ENCODE data around the gene SAFB2. TPM values are rescaled to one million over a fixed set of nuclear protein-coding genes. Genes with fewer than 3 reads are reported as not detected.
"Not testable (repeated sequence)": the region's sequence is repeated elsewhere in the genome, so short reads cannot be mapped to it uniquely, and the experiment has no call there.

The SAFB2 gene
- total RNA-seq, 1 donor from 2014 or later = 91.9 TPM

DNA sequence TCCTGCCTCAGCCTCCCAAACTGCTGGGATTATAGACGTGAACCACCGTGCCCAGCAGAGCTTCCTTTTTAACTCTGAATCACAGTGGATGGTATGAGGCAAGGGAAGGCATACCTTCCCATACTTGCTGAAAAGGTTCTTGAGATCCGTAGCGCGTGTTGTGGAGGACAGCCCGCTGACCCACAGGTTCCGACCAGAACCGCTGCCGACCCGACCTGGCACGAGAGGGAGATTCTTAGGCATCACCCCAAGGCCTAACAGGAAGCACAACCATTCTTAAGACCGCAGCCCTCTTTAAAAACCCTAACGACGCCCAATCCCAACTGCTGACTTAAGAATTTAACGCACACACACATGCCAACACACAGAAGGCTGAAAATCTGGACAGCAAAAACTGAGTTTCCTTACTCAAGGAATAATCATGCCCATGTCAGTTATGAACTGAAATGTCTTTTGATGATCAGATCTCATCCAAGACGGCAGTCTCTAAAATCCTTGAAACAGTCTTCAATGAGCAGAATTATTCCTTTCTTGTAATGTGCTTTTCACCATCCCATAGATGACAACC is 12.6 kb downstream of the SAFB2 start:
- DNase-seq (ENCODE audit: extremely low spot score, unreplicated experiment) = no peak
- no peak overlapping the region for H3K27ac Mint-ChIP-seq (ENCODE audit: unreplicated experiment)
- no peaks in the 10 kb centered on the region for H3K4me1 Mint-ChIP-seq (ENCODE audit: unreplicated experiment)
- no peaks in the 10 kb centered on the region for H3K9me3 Mint-ChIP-seq (ENCODE audit: unreplicated experiment)
- no peak overlapping the region for H3K4me3 Mint-ChIP-seq (ENCODE audit: unreplicated experiment)
- TF ChIP-seq, protein P1, sequence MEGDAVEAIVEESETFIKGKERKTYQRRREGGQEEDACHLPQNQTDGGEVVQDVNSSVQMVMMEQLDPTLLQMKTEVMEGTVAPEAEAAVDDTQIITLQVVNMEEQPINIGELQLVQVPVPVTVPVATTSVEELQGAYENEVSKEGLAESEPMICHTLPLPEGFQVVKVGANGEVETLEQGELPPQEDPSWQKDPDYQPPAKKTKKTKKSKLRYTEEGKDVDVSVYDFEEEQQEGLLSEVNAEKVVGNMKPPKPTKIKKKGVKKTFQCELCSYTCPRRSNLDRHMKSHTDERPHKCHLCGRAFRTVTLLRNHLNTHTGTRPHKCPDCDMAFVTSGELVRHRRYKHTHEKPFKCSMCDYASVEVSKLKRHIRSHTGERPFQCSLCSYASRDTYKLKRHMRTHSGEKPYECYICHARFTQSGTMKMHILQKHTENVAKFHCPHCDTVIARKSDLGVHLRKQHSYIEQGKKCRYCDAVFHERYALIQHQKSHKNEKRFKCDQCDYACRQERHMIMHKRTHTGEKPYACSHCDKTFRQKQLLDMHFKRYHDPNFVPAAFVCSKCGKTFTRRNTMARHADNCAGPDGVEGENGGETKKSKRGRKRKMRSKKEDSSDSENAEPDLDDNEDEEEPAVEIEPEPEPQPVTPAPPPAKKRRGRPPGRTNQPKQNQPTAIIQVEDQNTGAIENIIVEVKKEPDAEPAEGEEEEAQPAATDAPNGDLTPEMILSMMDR (IDR thresholded peaks at IDR 0.05) = no peak
- H3K27me3 Mint-ChIP-seq (ENCODE audit: unreplicated experiment) = no peaks in the 10 kb centered on the region
- peaks cover 59% of the 10 kb centered on the region for H3K36me3 Mint-ChIP-seq (ENCODE audit: unreplicated experiment)

DNA sequence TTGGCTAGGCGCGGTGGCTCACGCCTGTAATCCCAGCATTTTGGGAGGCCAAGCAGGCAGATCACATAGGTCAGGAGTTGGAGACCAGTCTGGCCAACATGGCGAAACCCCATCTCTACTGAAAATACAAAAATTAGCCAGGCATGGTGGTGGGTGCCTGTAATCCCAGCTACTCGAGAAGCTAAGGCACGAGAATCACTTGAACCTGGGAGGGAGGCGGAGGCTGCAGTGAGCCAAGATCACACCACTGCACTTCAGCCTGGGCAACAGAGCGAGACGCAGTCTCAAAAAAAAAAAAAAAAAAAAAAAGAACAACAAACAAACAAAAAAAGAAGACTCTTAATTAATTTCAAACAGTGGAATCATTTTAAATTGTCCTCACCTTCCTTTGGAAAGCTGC is 13.8 kb downstream of the SAFB2 start:
- H3K9me3 Mint-ChIP-seq (ENCODE audit: unreplicated experiment); H3K4me3 Mint-ChIP-seq (ENCODE audit: unreplicated experiment); DNase-seq (ENCODE audit: extremely low spot score, unreplicated experiment); H3K27me3 Mint-ChIP-seq (ENCODE audit: unreplicated experiment); H3K27ac Mint-ChIP-seq (ENCODE audit: unreplicated experiment); H3K4me1 Mint-ChIP-seq (ENCODE audit: unreplicated experiment): not testable (repeated sequence)
- H3K36me3 Mint-ChIP-seq (ENCODE audit: unreplicated experiment) = peaks cover 63% of the 10 kb centered on the region

DNA sequence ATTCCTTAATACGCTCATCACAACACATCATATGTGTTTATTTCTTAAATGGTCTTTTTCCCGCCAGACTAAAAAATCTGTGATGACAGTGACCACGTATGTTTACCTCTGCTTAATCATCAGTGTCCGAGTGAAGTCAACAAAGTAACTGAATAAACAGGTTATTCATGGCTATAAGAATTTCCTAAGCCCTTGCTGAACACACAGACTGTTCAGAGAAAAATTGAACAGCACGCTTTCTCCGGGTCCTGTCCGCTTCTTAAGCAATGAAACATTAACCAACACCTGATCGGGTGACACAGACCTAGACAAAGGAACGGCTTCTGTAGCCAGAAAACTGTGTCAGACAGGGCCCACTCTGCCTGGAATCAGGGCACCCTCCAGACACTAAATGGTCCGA is 14.3 kb downstream of the SAFB2 start:
- H3K9me3 Mint-ChIP-seq (ENCODE audit: unreplicated experiment) = no peaks in the 10 kb centered on the region
- TF ChIP-seq, protein P1 (IDR thresholded peaks at IDR 0.05) = no peak
- DNase-seq (ENCODE audit: extremely low spot score, unreplicated experiment) = no peak
- H3K36me3 Mint-ChIP-seq (ENCODE audit: unreplicated experiment) = peaks cover 63% of the 10 kb centered on the region
- H3K4me3 Mint-ChIP-seq (ENCODE audit: unreplicated experiment) = no peak overlapping the region
- no peaks in the 10 kb centered on the region for H3K27me3 Mint-ChIP-seq (ENCODE audit: unreplicated experiment)
- peak overlapping the region; percentile 43 for H3K27ac Mint-ChIP-seq (ENCODE audit: unreplicated experiment)
- H3K4me1 Mint-ChIP-seq (ENCODE audit: unreplicated experiment) = no peaks in the 10 kb centered on the region

DNA sequence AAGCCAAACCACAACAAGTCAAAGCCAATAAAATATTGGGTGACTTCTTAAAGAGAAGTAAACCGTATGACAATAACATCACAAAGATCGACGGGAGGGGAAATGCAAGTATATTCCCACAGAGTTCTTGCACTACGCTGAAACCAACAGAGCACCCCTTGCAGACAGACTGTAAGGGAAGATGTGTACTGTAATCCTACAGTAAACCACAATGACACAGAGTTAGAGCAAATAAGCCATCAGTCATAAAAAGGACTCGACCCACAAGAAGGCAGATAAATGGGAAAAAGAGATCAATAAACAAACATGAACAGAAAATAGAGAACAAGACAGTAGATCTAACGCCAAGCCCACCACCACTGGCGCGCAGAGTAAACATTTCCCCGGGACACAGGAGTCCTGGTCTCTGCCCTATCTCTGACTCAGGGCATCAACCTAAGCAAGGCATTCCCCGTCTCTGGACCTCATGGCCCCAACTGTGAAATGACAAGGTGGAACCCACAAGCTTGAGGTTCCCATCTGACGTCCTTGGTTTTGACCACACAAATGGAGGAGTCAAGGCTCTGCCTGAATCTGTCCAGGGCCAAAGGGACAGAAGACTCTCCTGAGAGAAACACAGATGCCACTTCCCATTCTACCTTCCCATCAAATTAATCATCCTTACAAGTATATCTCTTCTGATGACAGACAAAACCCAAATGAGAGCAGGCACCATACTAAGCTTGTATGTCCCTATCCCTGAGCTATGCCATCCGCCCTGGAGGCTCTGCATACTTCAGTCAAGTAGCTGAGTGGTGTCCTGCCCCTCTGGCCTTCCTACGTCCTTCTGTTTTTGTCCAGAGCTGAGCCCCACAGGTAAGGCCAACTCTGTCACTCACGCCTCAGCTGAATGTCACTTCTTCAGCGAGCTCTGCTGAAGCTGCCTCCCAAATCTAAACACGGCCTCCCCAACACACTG is 15.0 kb downstream of the SAFB2 start:
- Mint-ChIP-seq H3K27me3 (ENCODE audit: unreplicated experiment) (no peaks in the 10 kb centered on the region), H3K4me3 (ENCODE audit: unreplicated experiment) (no peak overlapping the region), H3K36me3 (ENCODE audit: unreplicated experiment) (peaks cover 57% of the 10 kb centered on the region), H3K9me3 (ENCODE audit: unreplicated experiment) (no peaks in the 10 kb centered on the region), H3K4me1 (ENCODE audit: unreplicated experiment) (no peaks in the 10 kb centered on the region), H3K27ac (ENCODE audit: unreplicated experiment) (peak overlapping the region; percentile 43)
- TF ChIP-seq, protein P1 (IDR thresholded peaks at IDR 0.05) = no peak
- DNase-seq (ENCODE audit: extremely low spot score, unreplicated experiment) = no peak

DNA sequence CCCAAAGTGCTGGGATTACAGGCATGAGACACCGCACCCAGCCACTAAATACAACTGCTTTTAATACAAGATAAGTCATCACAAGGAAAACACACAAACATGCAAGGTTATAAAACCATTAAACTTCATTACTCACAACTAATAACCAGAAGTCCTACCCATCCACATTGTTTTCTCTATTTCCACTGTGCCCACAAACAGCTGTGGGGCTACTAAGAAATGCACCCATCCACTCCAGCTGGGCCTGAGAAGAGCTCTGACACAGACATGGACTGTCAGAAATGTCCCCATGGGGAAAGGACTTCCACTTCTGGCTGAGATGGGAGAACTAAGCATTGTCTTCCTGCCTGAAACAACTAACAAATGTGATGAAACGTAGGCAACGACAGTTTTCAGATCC is 17.2 kb downstream of the SAFB2 start:
- no peak overlapping the region for H3K27ac Mint-ChIP-seq (ENCODE audit: unreplicated experiment)
- H3K27me3 Mint-ChIP-seq (ENCODE audit: unreplicated experiment) = no peaks in the 10 kb centered on the region
- no peaks in the 10 kb centered on the region for H3K4me1 Mint-ChIP-seq (ENCODE audit: unreplicated experiment)
- peaks cover 52% of the 10 kb centered on the region for H3K36me3 Mint-ChIP-seq (ENCODE audit: unreplicated experiment)
- H3K4me3 Mint-ChIP-seq (ENCODE audit: unreplicated experiment) = no peak overlapping the region
- TF ChIP-seq, protein P1 (IDR thresholded peaks at IDR 0.05) = no peak
- DNase-seq (ENCODE audit: extremely low spot score, unreplicated experiment) = no peak
- H3K9me3 Mint-ChIP-seq (ENCODE audit: unreplicated experiment) = no peaks in the 10 kb centered on the region
